GM23338 (cell line): Measurements from ENCODE around the gene KCNJ11. TPM values are rescaled to one million over a fixed set of nuclear protein-coding genes. Genes with fewer than 3 reads are reported as not detected.
"Not testable (repeated sequence)": the region's sequence is repeated elsewhere in the genome, so short reads cannot be mapped to it uniquely, and the experiment has no call there.

Experiments
- ATAC-seq: fragments of 200-7000 bp; cut with Tn5 transposase; 3 replicates; pipeline ENCODE4 v1.9.1; 2020
- DNase-seq: peaks from one replicate; pipeline ENCODE4 v3.0.0-alpha.2; 2015; ENCODE audit warnings: low spot score
- H2AFZ ChIP-seq: fragments of 200-600 bp; sonication (generic); 2 replicates; pipeline ENCODE4 v1.8.0; 2016; ENCODE audit warnings: antibody characterized with exemption, mild to moderate bottlenecking, moderate library complexity
- H3F3A ChIP-seq: fragments of 200-600 bp; sonication (generic); replicated peaks from 2 replicates; pipeline ENCODE4 v1.8.0; 2017; ENCODE audit warnings: antibody characterized with exemption, mixed run types, low read depth
- H3K27ac ChIP-seq: fragments of 200-600 bp; sonication (generic); 2 replicates; pipeline ENCODE4 v1.6.1; 2016; ENCODE audit warnings: low read depth
- H3K27me3 ChIP-seq: fragments of 200-600 bp; sonication (generic); 2 replicates; pipeline ENCODE4 v1.8.0; 2016; ENCODE audit warnings: mild to moderate bottlenecking, mixed run types, moderate library complexity; ENCODE audit not compliant: insufficient read depth
- H3K36me3 ChIP-seq: fragments of 200-600 bp; sonication (generic); 2 replicates; pipeline ENCODE4 v1.8.0; 2016; ENCODE audit warnings: mild to moderate bottlenecking; ENCODE audit not compliant: insufficient read depth
- H3K4me1 ChIP-seq: fragments of 200-600 bp; sonication (generic); 2 replicates; pipeline ENCODE4 v1.8.0; 2016; ENCODE audit warnings: mild to moderate bottlenecking, moderate library complexity; ENCODE audit not compliant: insufficient read depth
- H3K4me2 ChIP-seq: fragments of 200-600 bp; sonication (generic); 2 replicates; pipeline ENCODE4 v1.7.1; 2017; ENCODE audit warnings: mixed run types
- H3K4me3 ChIP-seq: fragments of 200-600 bp; sonication (generic); 2 replicates; pipeline ENCODE4 v1.6.1; 2016; ENCODE audit warnings: mixed run types
- H3K79me2 ChIP-seq: fragments of 200-600 bp; sonication (generic); replicated peaks from 2 replicates; pipeline ENCODE4 v1.8.0; 2017; ENCODE audit warnings: mild to moderate bottlenecking; ENCODE audit not compliant: insufficient read depth
- H3K9me2 ChIP-seq: fragments of 200-600 bp; sonication (generic); 2 replicates; pipeline ENCODE4 v1.8.0; 2017; ENCODE audit not compliant: insufficient read depth
- H4K20me1 ChIP-seq: fragments of 200-600 bp; sonication (generic); replicated peaks from 2 replicates; pipeline ENCODE4 v1.8.0; 2017; ENCODE audit warnings: mild to moderate bottlenecking; ENCODE audit not compliant: insufficient read depth
- H3K27ac Mint-ChIP-seq: 2 replicates; pipeline ENCODE4 v1.8.0; 2020; ENCODE audit warnings: inconsistent platforms, mild to moderate bottlenecking, moderate library complexity, mixed read lengths
- H3K27me3 Mint-ChIP-seq: 3 replicates; pipeline ENCODE4 v1.8.0; 2022; ENCODE audit warnings: low read depth, mild to moderate bottlenecking, moderate library complexity, mixed read lengths, inconsistent platforms; ENCODE audit not compliant: insufficient read depth, poor library complexity
- H3K36me3 Mint-ChIP-seq: 3 replicates; pipeline ENCODE4 v1.8.0; 2021; ENCODE audit warnings: low read depth, mild to moderate bottlenecking, inconsistent platforms, moderate library complexity, mixed read lengths
- H3K4me1 Mint-ChIP-seq: 3 replicates; pipeline ENCODE4 v1.8.0; 2020; ENCODE audit warnings: mild to moderate bottlenecking, inconsistent platforms, mixed read lengths
- H3K4me3 Mint-ChIP-seq: 3 replicates; pipeline ENCODE4 v1.8.0; 2021; ENCODE audit warnings: moderate library complexity, mild to moderate bottlenecking, inconsistent platforms, mixed read lengths
- H3K9me3 Mint-ChIP-seq: 3 replicates; pipeline ENCODE4 v1.8.0; 2020; ENCODE audit warnings: moderate library complexity, mild to moderate bottlenecking, inconsistent platforms, mixed read lengths
- CREB1 ChIP-seq: fragments of 250-450 bp; sonication (Bioruptor Pico); IDR thresholded peaks from 2 replicates; pipeline ENCODE4 v1.5.0; 2020; ENCODE audit warnings: low read depth, mild to moderate bottlenecking, moderate library complexity
- CTCF ChIP-seq, 2 experiments: fragments of 200-600 bp in 1 of 2; sonication (generic) in 1 of 2; conservative IDR thresholded peaks; 2 replicates each; pipeline versions ENCODE4 v1.5.1 to v1.6.1; 2016 to 2017; ENCODE audit warnings: antibody characterized with exemption in 2 of 2, low read depth in 2 of 2, mild to moderate bottlenecking in 2 of 2, moderate library complexity in 1 of 2
- ETS1 ChIP-seq: IDR thresholded peaks from 2 replicates; pipeline ENCODE4 v1.6.1; 2016; ENCODE audit warnings: antibody characterized with exemption
- EZH2 ChIP-seq: fragments of 200-600 bp; sonication (generic); IDR thresholded peaks from one replicate; pipeline ENCODE4 v1.8.0; 2017; ENCODE audit warnings: antibody characterized with exemption, mild to moderate bottlenecking, low read depth; ENCODE audit not compliant: unreplicated experiment
- JUNB ChIP-seq: IDR thresholded peaks from one replicate; pipeline ENCODE4 v1.6.1; 2016; ENCODE audit warnings: antibody characterized with exemption; ENCODE audit not compliant: unreplicated experiment
- NANOG ChIP-seq: IDR thresholded peaks from 2 replicates; pipeline ENCODE4 v1.6.1; 2016; ENCODE audit warnings: antibody characterized with exemption, borderline replicate concordance
- POLR2AphosphoS5 ChIP-seq: IDR thresholded peaks from 2 replicates; pipeline ENCODE4 v1.6.1; 2016; ENCODE audit warnings: antibody characterized with exemption, low read depth
- REST ChIP-seq: IDR thresholded peaks from one replicate; pipeline ENCODE4 v1.6.1; 2018; ENCODE audit warnings: antibody characterized with exemption; ENCODE audit not compliant: unreplicated experiment
- ZNF114 ChIP-seq: fragments of 250-450 bp; sonication (Bioruptor Pico); IDR thresholded peaks from 2 replicates; pipeline ENCODE4 v1.5.0; 2020; ENCODE audit warnings: mild to moderate bottlenecking, moderate library complexity
- ZNF331 ChIP-seq: fragments of 250-450 bp; sonication (Bioruptor Pico); IDR thresholded peaks from 2 replicates; pipeline ENCODE4 v1.5.0; 2020; ENCODE audit warnings: low read depth, mild to moderate bottlenecking, moderate library complexity
- polyA plus RNA-seq: library from polyadenylated mRNA; unstranded; fragments of >200 nt; fragmentation: Nextera tagmentation; extraction: Ambion mirVana; gene quantifications from 2 replicates; pipeline ENCODE4 v1.2.1, GENCODE V29; 2016
- total RNA-seq: library from RNA; depleted of rRNA; stranded (reverse); fragments of >200 nt; shearing (Covaris generic); gene quantifications from 2 replicates; pipeline ENCODE4 v1.2.3, GENCODE V29; 2014

KCNJ11 gene
- total and polyA plus RNA-seq, 2 experiments from 2014 or later, result 0.89 to 7.9 TPM

- no peak for TF ChIP-seq EZH2
- TF ChIP-seq POLR2AphosphoS5, result no peak
- TF ChIP-seq CREB1 (CRISPR knock-in tag), result no peak
Observed at GRCh38 chr11:17428261-17428660, 39.8 kb upstream of the KCNJ11 start (continued).

GRCh38 chr11:17426233-17426632 is 37.8 kb upstream of the KCNJ11 start:
- DNase-seq, H3K4me1 Mint-ChIP-seq, H3K4me3 Mint-ChIP-seq, H3K36me3 ChIP-seq, ATAC-seq, H3K9me2 ChIP-seq, H3K27ac ChIP-seq, H3F3A ChIP-seq, H3K27ac Mint-ChIP-seq, H2AFZ ChIP-seq, H3K27me3 Mint-ChIP-seq, H3K9me3 Mint-ChIP-seq, H3K79me2 ChIP-seq, H3K4me3 ChIP-seq, H4K20me1 ChIP-seq, H3K4me2 ChIP-seq, H3K4me1 ChIP-seq, H3K36me3 Mint-ChIP-seq, H3K27me3 ChIP-seq: not testable (repeated sequence)

GRCh38 chr11:17423533-17424310 is 35.3 kb upstream of the KCNJ11 start:
- peaks cover 6% of the 10 kb centered on the region for H3K27me3 Mint-ChIP-seq
- H3K36me3 Mint-ChIP-seq, result no peaks in the 10 kb centered on the region
- Histone ChIP-seq H3K4me2 (no peak overlapping the region), H3K9me2 (no peaks in the 10 kb centered on the region), H3K79me2 (no peaks in the 10 kb centered on the region), H3K4me1 (peaks cover 17% of the 10 kb centered on the region), H3K27ac (no peak overlapping the region), H4K20me1 (no peaks in the 10 kb centered on the region), H3F3A (no peaks in the 10 kb centered on the region), H3K27me3 (no peaks in the 10 kb centered on the region), H3K4me3 (no peak overlapping the region), H3K36me3 (no peaks in the 10 kb centered on the region), H2AFZ (no peak overlapping the region)
- H3K4me3 Mint-ChIP-seq, result no peak overlapping the region
- no peak overlapping the region for H3K27ac Mint-ChIP-seq
- no peaks in the 10 kb centered on the region for H3K9me3 Mint-ChIP-seq
- DNase-seq, result no peak
- TF ChIP-seq JUNB, result no peak
- TF ChIP-seq EZH2, result no peak
- ATAC-seq, result no peak
- H3K4me1 Mint-ChIP-seq, result peaks cover 20% of the 10 kb centered on the region

GRCh38 chr11:17421781-17422180 is 33.3 kb upstream of the KCNJ11 start:
- no peak overlapping the region for H3K4me3 ChIP-seq
- H4K20me1 ChIP-seq, result no peaks in the 10 kb centered on the region
- no peaks in the 10 kb centered on the region for H3K36me3 ChIP-seq
- Mint-ChIP-seq H3K27ac (no peak overlapping the region), H3K4me1 (peaks cover 27% of the 10 kb centered on the region), H3K4me3 (no peak overlapping the region), H3K9me3 (no peaks in the 10 kb centered on the region), H3K27me3 (peaks cover 10% of the 10 kb centered on the region), H3K36me3 (no peaks in the 10 kb centered on the region)
- no peaks in the 10 kb centered on the region for H3K27me3 ChIP-seq
- H3K27ac ChIP-seq, result no peak overlapping the region
- H3K4me1 ChIP-seq, result peaks cover 17% of the 10 kb centered on the region
- DNase-seq (no peak), ATAC-seq (no peak)
- no peak overlapping the region for H3K4me2 ChIP-seq
- no peaks in the 10 kb centered on the region for H3K9me2 ChIP-seq
- H3K79me2 ChIP-seq, result no peaks in the 10 kb centered on the region
- 0 out of 2 replicates have a peak overlapping the region, but pooled peaks have one; percentile 28 for H2AFZ ChIP-seq
- no peaks in the 10 kb centered on the region for H3F3A ChIP-seq
- TF ChIP-seq CTCF (conservative IDR thresholded peaks at IDR 0.05; ENCODE audit: low read depth in 2 of 2) (no peak), EZH2 (no peak), ETS1 (no peak), CREB1 (CRISPR knock-in tag) (no peak), NANOG (no peak), ZNF114 (CRISPR knock-in tag) (no peak), ZNF331 (CRISPR knock-in tag) (no peak), POLR2AphosphoS5 (no peak), REST (no peak)
